ENCODE measurements around the gene GRAMD1B.

Gene GRAMD1B

GRCh38 chr11:123582992-123583504 is 153.0 kb downstream of the GRAMD1B start:
- Histone ChIP-seq H2BK120ac (ENCODE audit: low read depth, low read length) (no peak overlapping the region), H3K9me3 (replicated peaks in 1 of 2; ENCODE audit: control insufficient read depth in 2 of 2, insufficient read depth in 1 of 2, low read depth in 1 of 2, low read length in 2 of 2) (peaks cover 0 to 4% of the 10 kb centered on the region in 2 donors), H3K14ac (ENCODE audit: low read length) (peak overlapping the region; percentile 92), H2AK5ac (ENCODE audit: low read depth, low read length) (no peak overlapping the region), H3K4me3 (ENCODE audit: low read length in 2 of 2) (peak overlapping the region in 1 of 2 donors; percentile 55), H3K23ac (ENCODE audit: low read depth, low read length, poor library complexity) (peak overlapping the region; percentile 38), H4K91ac (ENCODE audit: low read depth, low read length, poor library complexity) (no peak overlapping the region), H3K4me2 (ENCODE audit: insufficient read depth, low read length, poor library complexity, severe bottlenecking) (no peak overlapping the region), H3K79me1 (ENCODE audit: low read depth, low read length) (peaks cover 10% of the 10 kb centered on the region), H3K18ac (ENCODE audit: low read length) (no peak overlapping the region), H3K4ac (ENCODE audit: low read length) (no peak overlapping the region), H4K8ac (ENCODE audit: low read depth, low read length) (peak overlapping the region; percentile 99), H3K36me3 (replicated peaks in 1 of 2; ENCODE audit: control insufficient read depth in 2 of 2, insufficient read depth in 2 of 2, low read length in 2 of 2) (no peaks in the 10 kb centered on the region), H2BK12ac (ENCODE audit: low read length) (no peak overlapping the region), H2BK15ac (ENCODE audit: low read length) (no peak overlapping the region), H3K4me1 (ENCODE audit: control insufficient read depth in 2 of 2, insufficient read depth in 1 of 2, low read depth in 1 of 2, low read length in 2 of 2) (peaks cover 0 to 29% of the 10 kb centered on the region in 2 donors), H3K9ac (ENCODE audit: low read depth, low read length, poor library complexity) (no peak overlapping the region), H2AFZ (ENCODE audit: low read length) (no peak overlapping the region), H3K27me3 (ENCODE audit: control insufficient read depth in 3 of 3, insufficient read depth in 3 of 3, low read depth in 1 of 3, low read length in 3 of 3) (peaks cover 0 to 2% (median 0%) of the 10 kb centered on the region in 3 experiments), H2BK5ac (ENCODE audit: low read length) (peak overlapping the region; percentile 44), H3K27ac (replicated peaks; ENCODE audit: low read length) (no peak overlapping the region)
- WGBS, 2 donors (ENCODE audit: extremely low coverage in 2 of 2, insufficient read length in 2 of 2, insufficient replicate concordance in 1 of 2): 100% methylated on average over 1 of the region's 12 CpGs; no CpG with 5 or more reads in 1 of the 2 donors
- no peak for DNase-seq (ENCODE audit: low spot score)

- Histone ChIP-seq H3K27me3 (ENCODE audit: control insufficient read depth in 3 of 3, insufficient read depth in 3 of 3, low read depth in 1 of 3, low read length in 3 of 3) (peaks cover 0 to 2% (median 0%) of the 10 kb centered on the region in 3 experiments), H3K4ac (ENCODE audit: low read length) (no peak overlapping the region)
These were observed 154.1 kb downstream of the GRAMD1B start for GRCh38 chr11:123584186-123584585.

GRCh38 chr11:123584737-123585136 is 154.7 kb downstream of the GRAMD1B start:
- H3K4me1 ChIP-seq (ENCODE audit: control insufficient read depth in 2 of 2, insufficient read depth in 1 of 2, low read depth in 1 of 2, low read length in 2 of 2): peaks cover 0 to 29% of the 10 kb centered on the region in 2 donors
- H2BK12ac ChIP-seq (ENCODE audit: low read length): peak overlapping the region; percentile 7
- no peak overlapping the region for H3K18ac ChIP-seq (ENCODE audit: low read length)
- peaks cover 0 to 5% of the 10 kb centered on the region in 2 donors for H3K36me3 ChIP-seq (replicated peaks in 1 of 2; ENCODE audit: control insufficient read depth in 2 of 2, insufficient read depth in 2 of 2, low read length in 2 of 2)
- H3K14ac ChIP-seq (ENCODE audit: low read length): peak overlapping the region; percentile 13
- no peak overlapping the region for H3K4me3 ChIP-seq (ENCODE audit: low read length in 2 of 2)
- peak overlapping the region; percentile 34 for H2AK5ac ChIP-seq (ENCODE audit: low read depth, low read length)
- peak overlapping the region; percentile 39 for H3K9ac ChIP-seq (ENCODE audit: low read depth, low read length, poor library complexity)
- H2BK120ac ChIP-seq (ENCODE audit: low read depth, low read length): no peak overlapping the region
- peaks cover 10% of the 10 kb centered on the region for H3K79me1 ChIP-seq (ENCODE audit: low read depth, low read length)
- H3K27ac ChIP-seq (replicated peaks; ENCODE audit: low read length): no peak overlapping the region
- H3K9me3 ChIP-seq (replicated peaks in 1 of 2; ENCODE audit: control insufficient read depth in 2 of 2, insufficient read depth in 1 of 2, low read depth in 1 of 2, low read length in 2 of 2): peaks cover 0 to 4% of the 10 kb centered on the region in 2 donors
- no peak overlapping the region for H4K91ac ChIP-seq (ENCODE audit: low read depth, low read length, poor library complexity)
- peak overlapping the region; percentile 35 for H2BK5ac ChIP-seq (ENCODE audit: low read length)
- H3K4me2 ChIP-seq (ENCODE audit: insufficient read depth, low read length, poor library complexity, severe bottlenecking): no peak overlapping the region
- peaks cover 0 to 2% (median 0%) of the 10 kb centered on the region in 3 experiments for H3K27me3 ChIP-seq (ENCODE audit: control insufficient read depth in 3 of 3, insufficient read depth in 3 of 3, low read depth in 1 of 3, low read length in 3 of 3)
- no CpG with 5 or more reads among the region's 7 CpGs for WGBS, 2 donors (ENCODE audit: extremely low coverage in 2 of 2, insufficient read length in 2 of 2, insufficient replicate concordance in 1 of 2)
- H2BK15ac ChIP-seq (ENCODE audit: low read length): no peak overlapping the region
- H3K23ac ChIP-seq (ENCODE audit: low read depth, low read length, poor library complexity): peak overlapping the region; percentile 5
- no peak overlapping the region for H4K8ac ChIP-seq (ENCODE audit: low read depth, low read length)
- DNase-seq (ENCODE audit: low spot score): no peak
- H2AFZ ChIP-seq (ENCODE audit: low read length): no peak overlapping the region
- no peak overlapping the region for H3K4ac ChIP-seq (ENCODE audit: low read length)

More at GRCh38 chr11:123584186-123584585, 154.1 kb downstream of the GRAMD1B start:
- Histone ChIP-seq H2BK5ac (ENCODE audit: low read length) (peak overlapping the region; percentile 44), H3K18ac (ENCODE audit: low read length) (no peak overlapping the region), H3K4me2 (ENCODE audit: insufficient read depth, low read length, poor library complexity, severe bottlenecking) (no peak overlapping the region), H3K27ac (replicated peaks; ENCODE audit: low read length) (no peak overlapping the region), H4K8ac (ENCODE audit: low read depth, low read length) (no peak overlapping the region), H2BK120ac (ENCODE audit: low read depth, low read length) (no peak overlapping the region), H4K91ac (ENCODE audit: low read depth, low read length, poor library complexity) (no peak overlapping the region), H3K4me3 (ENCODE audit: low read length in 2 of 2) (no peak overlapping the region), H2BK12ac (ENCODE audit: low read length) (no peak overlapping the region), H3K9me3 (replicated peaks in 1 of 2; ENCODE audit: control insufficient read depth in 2 of 2, insufficient read depth in 1 of 2, low read depth in 1 of 2, low read length in 2 of 2) (peaks cover 0 to 4% of the 10 kb centered on the region in 2 donors), H3K9ac (ENCODE audit: low read depth, low read length, poor library complexity) (no peak overlapping the region), H3K14ac (ENCODE audit: low read length) (no peak overlapping the region), H3K79me1 (ENCODE audit: low read depth, low read length) (peaks cover 10% of the 10 kb centered on the region), H3K4me1 (ENCODE audit: control insufficient read depth in 2 of 2, insufficient read depth in 1 of 2, low read depth in 1 of 2, low read length in 2 of 2) (peaks cover 0 to 29% of the 10 kb centered on the region in 2 donors), H3K36me3 (replicated peaks in 1 of 2; ENCODE audit: control insufficient read depth in 2 of 2, insufficient read depth in 2 of 2, low read length in 2 of 2) (peaks cover 0 to 5% of the 10 kb centered on the region in 2 donors), H2BK15ac (ENCODE audit: low read length) (no peak overlapping the region), H2AK5ac (ENCODE audit: low read depth, low read length) (no peak overlapping the region), H2AFZ (ENCODE audit: low read length) (no peak overlapping the region), H3K23ac (ENCODE audit: low read depth, low read length, poor library complexity) (no peak overlapping the region)
- no CpG with 5 or more reads among the region's 4 CpGs for WGBS, 2 donors (ENCODE audit: extremely low coverage in 2 of 2, insufficient read length in 2 of 2, insufficient replicate concordance in 1 of 2)
- DNase-seq (ENCODE audit: low spot score): no peak

- Histone ChIP-seq H3K4me1 (ENCODE audit: control insufficient read depth in 2 of 2, insufficient read depth in 1 of 2, low read depth in 1 of 2, low read length in 2 of 2) (peaks cover 0 to 30% of the 10 kb centered on the region in 2 donors), H3K27ac (replicated peaks; ENCODE audit: low read length) (no peak overlapping the region), H3K4me3 (ENCODE audit: low read length in 2 of 2) (no peak overlapping the region), H3K18ac (ENCODE audit: low read length) (no peak overlapping the region), H2BK12ac (ENCODE audit: low read length) (peak overlapping the region; percentile 7), H2BK15ac (ENCODE audit: low read length) (no peak overlapping the region), H4K8ac (ENCODE audit: low read depth, low read length) (no peak overlapping the region), H4K91ac (ENCODE audit: low read depth, low read length, poor library complexity) (no peak overlapping the region), H3K4ac (ENCODE audit: low read length) (no peak overlapping the region), H2BK5ac (ENCODE audit: low read length) (no peak overlapping the region), H3K14ac (ENCODE audit: low read length) (no peak overlapping the region), H3K4me2 (ENCODE audit: insufficient read depth, low read length, poor library complexity, severe bottlenecking) (no peak overlapping the region), H3K9me3 (replicated peaks in 1 of 2; ENCODE audit: control insufficient read depth in 2 of 2, insufficient read depth in 1 of 2, low read depth in 1 of 2, low read length in 2 of 2) (peaks cover 0 to 4% of the 10 kb centered on the region in 2 donors), H3K36me3 (replicated peaks in 1 of 2; ENCODE audit: control insufficient read depth in 2 of 2, insufficient read depth in 2 of 2, low read length in 2 of 2) (peaks cover 0 to 5% of the 10 kb centered on the region in 2 donors), H2BK120ac (ENCODE audit: low read depth, low read length) (no peak overlapping the region), H3K79me1 (ENCODE audit: low read depth, low read length) (peaks cover 10% of the 10 kb centered on the region), H2AFZ (ENCODE audit: low read length) (no peak overlapping the region), H3K27me3 (ENCODE audit: control insufficient read depth in 3 of 3, insufficient read depth in 3 of 3, low read depth in 1 of 3, low read length in 3 of 3) (peaks cover 0 to 2% (median 0%) of the 10 kb centered on the region in 3 experiments), H3K9ac (ENCODE audit: low read depth, low read length, poor library complexity) (no peak overlapping the region), H3K23ac (ENCODE audit: low read depth, low read length, poor library complexity) (peak overlapping the region; percentile 5), H2AK5ac (ENCODE audit: low read depth, low read length) (peak overlapping the region; percentile 34)
- no peak for DNase-seq (ENCODE audit: low spot score)
- no CpG with 5 or more reads among the region's 5 CpGs for WGBS, 2 donors (ENCODE audit: extremely low coverage in 2 of 2, insufficient read length in 2 of 2, insufficient replicate concordance in 1 of 2)
These were observed 155.1 kb downstream of the GRAMD1B start for GRCh38 chr11:123585206-123585605.
